Activated CD8-positive, alpha-beta T cell treated with anti-CD3 and anti-CD28 coated beads for 36 hours (primary cell): Measurements from ENCODE around the gene GBA2. TPM values are rescaled to one million over a fixed set of nuclear protein-coding genes. Genes with fewer than 3 reads are reported as not detected.
A peak's percentile ranks its signal among the peaks of the same experiment; 100 is the strongest.

ENCODE experiments used
- ATAC-seq: fragments of 200-7000 bp; cut with Tn5 transposase; one replicate; pipeline ENCODE4 v1.10.0; 2021; ENCODE audit warnings: mild to moderate bottlenecking, moderate library complexity
- CTCF ChIA-PET: fragments of 350-600 bp; sonication (Branson Sonifier 250); formaldehyde crosslinking; loops from one replicate; lab custom pipeline; 2021; ENCODE audit warnings: antibody characterized with exemption; lab: Charles Lee
- POLR2A ChIA-PET: fragments of 350-600 bp; sonication (Branson Sonifier 250); formaldehyde crosslinking; loops from one replicate; lab custom pipeline; 2021; ENCODE audit warnings: antibody characterized with exemption; lab: Charles Lee
- DNase-seq: peaks from one replicate; pipeline ENCODE4 v3.0.0-alpha.2; 2020
- H3K27ac Mint-ChIP-seq: one replicate; pipeline ENCODE4 v1.8.0; 2021; ENCODE audit warnings: mild to moderate bottlenecking, mixed read lengths
- H3K27me3 Mint-ChIP-seq: one replicate; pipeline ENCODE4 v1.8.0; 2021; ENCODE audit warnings: mixed read lengths
- H3K36me3 Mint-ChIP-seq: one replicate; pipeline ENCODE4 v1.8.0; 2021; ENCODE audit warnings: low read depth, mixed read lengths
- H3K4me1 Mint-ChIP-seq: one replicate; pipeline ENCODE4 v1.8.0; 2021; ENCODE audit warnings: low read depth, mixed read lengths
- H3K4me3 Mint-ChIP-seq: one replicate; pipeline ENCODE4 v1.8.0; 2021; ENCODE audit warnings: mild to moderate bottlenecking, moderate library complexity, mixed read lengths
- H3K9me3 Mint-ChIP-seq: one replicate; pipeline ENCODE4 v1.8.0; 2021; ENCODE audit warnings: mixed read lengths
- intact Hi-C: fragments of 100-400 bp; cut with micrococcal nuclease; formaldehyde crosslinking; loops from one replicate; pipeline ENCODE4 v1.10.0; 2022
- total RNA-seq, 2 experiments: library from RNA; stranded (reverse); gene quantifications; one replicate each; pipeline ENCODE4 v1.2.3, GENCODE V29; 2021
- TF ChIP-seq, protein P1 (sequence below): fragments of 200-600 bp; IDR thresholded peaks from one replicate; pipeline ENCODE4 v1.8.0; 2022; ENCODE audit warnings: antibody characterized with exemption, mild to moderate bottlenecking

GBA2 gene
- total RNA-seq, 2 experiments from 2014 or later: 21.2 to 22.3 TPM

GRCh38 chr9:35717132-35717870 lies 31.7 kb downstream of the GBA2 start:
- H3K4me3 Mint-ChIP-seq: no peak overlapping the region
- no peak for DNase-seq

GRCh38 chr9:35716230-35716629 lies 32.8 kb downstream of the GBA2 start:
- ChIA-PET POLR2A (interaction anchor here (1.1 to 1.7 kb wide), 3 partner anchors 12 to 68 kb away, joined by 3 to 5 read pairs (median 4); no protein-coding TSS in a partner anchor), CTCF (interaction anchor here (1.4 to 15.2 kb wide), 2 partner anchors 11 to 20 kb away, joined by 7 to 121 read pairs; no protein-coding TSS in a partner anchor)
- Mint-ChIP-seq H3K9me3 (no peaks in the 10 kb centered on the region), H3K4me1 (peaks cover 4% of the 10 kb centered on the region), H3K27ac (peak overlapping the region; percentile 58), H3K36me3 (peaks cover 46% of the 10 kb centered on the region), H3K4me3 (no peak overlapping the region), H3K27me3 (no peaks in the 10 kb centered on the region)
- ATAC-seq: no peak
- DNase-seq: no peak
- intact Hi-C loops: no loop called here
- TF ChIP-seq, protein P1, sequence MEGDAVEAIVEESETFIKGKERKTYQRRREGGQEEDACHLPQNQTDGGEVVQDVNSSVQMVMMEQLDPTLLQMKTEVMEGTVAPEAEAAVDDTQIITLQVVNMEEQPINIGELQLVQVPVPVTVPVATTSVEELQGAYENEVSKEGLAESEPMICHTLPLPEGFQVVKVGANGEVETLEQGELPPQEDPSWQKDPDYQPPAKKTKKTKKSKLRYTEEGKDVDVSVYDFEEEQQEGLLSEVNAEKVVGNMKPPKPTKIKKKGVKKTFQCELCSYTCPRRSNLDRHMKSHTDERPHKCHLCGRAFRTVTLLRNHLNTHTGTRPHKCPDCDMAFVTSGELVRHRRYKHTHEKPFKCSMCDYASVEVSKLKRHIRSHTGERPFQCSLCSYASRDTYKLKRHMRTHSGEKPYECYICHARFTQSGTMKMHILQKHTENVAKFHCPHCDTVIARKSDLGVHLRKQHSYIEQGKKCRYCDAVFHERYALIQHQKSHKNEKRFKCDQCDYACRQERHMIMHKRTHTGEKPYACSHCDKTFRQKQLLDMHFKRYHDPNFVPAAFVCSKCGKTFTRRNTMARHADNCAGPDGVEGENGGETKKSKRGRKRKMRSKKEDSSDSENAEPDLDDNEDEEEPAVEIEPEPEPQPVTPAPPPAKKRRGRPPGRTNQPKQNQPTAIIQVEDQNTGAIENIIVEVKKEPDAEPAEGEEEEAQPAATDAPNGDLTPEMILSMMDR: no peak

More at GRCh38 chr9:35717132-35717870, 31.7 kb downstream of the GBA2 start:
- ATAC-seq: no peak
- Mint-ChIP-seq H3K36me3 (peaks cover 51% of the 10 kb centered on the region), H3K27ac (no peak overlapping the region), H3K4me1 (no peaks in the 10 kb centered on the region), H3K27me3 (no peaks in the 10 kb centered on the region), H3K9me3 (no peaks in the 10 kb centered on the region)
- TF ChIP-seq, protein P1: no peak
- ChIA-PET POLR2A (interaction anchor here (0.9 to 1.7 kb wide), 3 partner anchors 11 to 20 kb away, joined by 4 to 5 read pairs (median 5); partner anchors contain the start of genes CREB3 and TLN1), CTCF (interaction anchor here (1.4 to 15.2 kb wide), 2 partner anchors 10 to 21 kb away, joined by 7 to 121 read pairs; no protein-coding TSS in a partner anchor)
- intact Hi-C loops: no loop called here

- Mint-ChIP-seq H3K27ac (no peak overlapping the region), H3K4me3 (no peak overlapping the region), H3K4me1 (peaks cover 4% of the 10 kb centered on the region), H3K9me3 (no peaks in the 10 kb centered on the region), H3K27me3 (no peaks in the 10 kb centered on the region), H3K36me3 (peaks cover 54% of the 10 kb centered on the region)
- DNase-seq (no peak), ATAC-seq (no peak)
- ChIA-PET CTCF (interaction anchor here (15.2 kb wide), 1 partner anchor 19 kb away, joined by 121 read pairs; no protein-coding TSS in a partner anchor), POLR2A (no interaction called here)
- TF ChIP-seq, protein P1: no peak
- intact Hi-C loops: no loop called here
Observed at GRCh38 chr9:35714579-35715252, 34.3 kb downstream of the GBA2 start.

- no peak overlapping the region for H3K4me3 Mint-ChIP-seq
- H3K36me3 Mint-ChIP-seq: peaks cover 52% of the 10 kb centered on the region
- TF ChIP-seq, protein P1: no peak
- H3K27ac Mint-ChIP-seq: no peak overlapping the region
- H3K9me3 Mint-ChIP-seq: no peaks in the 10 kb centered on the region
- ChIA-PET POLR2A (interaction anchor here (0.8 to 1.3 kb wide), 3 partner anchors 14 to 20 kb away, joined by 3 to 4 read pairs (median 3); no protein-coding TSS in a partner anchor), CTCF (interaction anchor here (15.2 kb wide), 1 partner anchor 18 kb away, joined by 121 read pairs; no protein-coding TSS in a partner anchor)
- DNase-seq (no peak), ATAC-seq (no peak)
- peaks cover 4% of the 10 kb centered on the region for H3K4me1 Mint-ChIP-seq
- no peaks in the 10 kb centered on the region for H3K27me3 Mint-ChIP-seq
- intact Hi-C loops: no loop called here
Observed at GRCh38 chr9:35714123-35714522, 34.9 kb downstream of the GBA2 start.
